HCT116 (cell line): ENCODE data around the gene MUC15.

Source experiments
- CBX3 ChIP-seq: IDR thresholded peaks from 2 replicates; pipeline ENCODE4 v1.6.1; 2012; ENCODE audit warnings: low read depth
- CTCF ChIP-seq, 3 experiments: fragments of 200-600 bp in 1 of 3; sonication (generic) in 1 of 3; IDR thresholded peaks in 2 of 3; conservative IDR thresholded peaks in 1 of 3; 2 replicates each; pipeline ENCODE4 v1.5.1; 2012 to 2017; ENCODE audit warnings: low read depth in 2 of 3, low read length in 2 of 3, antibody characterized with exemption in 1 of 3, borderline replicate concordance in 1 of 3, control low read depth in 1 of 3, mild to moderate bottlenecking in 1 of 3, mixed read lengths in 1 of 3, mixed run types in 1 of 3, moderate library complexity in 1 of 3; ENCODE audit not compliant: insufficient read depth in 1 of 3
- EZH2phosphoT487 ChIP-seq: fragments of 200-600 bp; IDR thresholded peaks from 2 replicates; pipeline ENCODE4 v1.6.1; 2018; ENCODE audit warnings: antibody characterized with exemption, borderline replicate concordance
- JUND ChIP-seq: IDR thresholded peaks from 2 replicates; pipeline ENCODE4 v1.6.1; 2012
- MAX ChIP-seq: IDR thresholded peaks from 2 replicates; pipeline ENCODE4 v1.6.1; 2012
- POLR2A ChIP-seq: IDR thresholded peaks from 2 replicates; pipeline ENCODE4 v1.7.0; 2011; ENCODE audit warnings: borderline replicate concordance; ENCODE audit not compliant: insufficient read depth, insufficient read length; ENCODE audit errors: extremely low read depth
- POLR2AphosphoS5 ChIP-seq: IDR thresholded peaks from 2 replicates; pipeline ENCODE4 v1.6.1; 2011; ENCODE audit warnings: mild to moderate bottlenecking, low read depth, low read length, moderate library complexity
- RAD21 ChIP-seq: IDR thresholded peaks from 2 replicates; pipeline ENCODE4 v1.6.1; 2012; ENCODE audit warnings: low read depth, mild to moderate bottlenecking
- ZBTB33 ChIP-seq: IDR thresholded peaks from 2 replicates; pipeline ENCODE4 v1.6.1; 2011; ENCODE audit warnings: mild to moderate bottlenecking, low read length, moderate library complexity; ENCODE audit not compliant: insufficient replicate concordance; ENCODE audit errors: extremely low read depth

- TF ChIP-seq CTCF (IDR thresholded peaks at IDR 0.05 in 2 of 3, conservative IDR thresholded peaks at IDR 0.05 in 1 of 3; ENCODE audit: borderline replicate concordance in 1 of 3, insufficient read depth in 1 of 3, low read depth in 2 of 3, low read length in 2 of 3) = no peak
- TF ChIP-seq MAX = no peak
- no peak for TF ChIP-seq RAD21
- no peak for TF ChIP-seq POLR2A
- TF ChIP-seq POLR2AphosphoS5 = no peak
- TF ChIP-seq JUND = no peak
- no peak for TF ChIP-seq CBX3
- TF ChIP-seq ZBTB33 = no peak
- TF ChIP-seq EZH2phosphoT487 = no peak
These were observed 15.5 kb downstream of the MUC15 start for GRCh38 chr11:26556582-26556981.
